PFSK-1 (cell line): ENCODE data around the gene RAB6B.

ENCODE experiments used
- SIN3A ChIP-seq: IDR thresholded peaks from 2 replicates; pipeline ENCODE4 v1.6.1; 2012; ENCODE audit warnings: mild to moderate bottlenecking, low read length, moderate library complexity, borderline replicate concordance; ENCODE audit not compliant: insufficient read depth
- TF ChIP-seq, protein P1 (sequence below), 2 experiments: IDR thresholded peaks; 2 replicates each; pipeline versions ENCODE4 v1.6.1 to v1.8.0; 2011 to 2012; ENCODE audit warnings: low read depth in 2 of 2, low read length in 2 of 2, control low read depth in 1 of 2, inconsistent platforms in 1 of 2, mild to moderate bottlenecking in 1 of 2, moderate library complexity in 1 of 2; ENCODE audit not compliant: insufficient read depth in 1 of 2

DNA sequence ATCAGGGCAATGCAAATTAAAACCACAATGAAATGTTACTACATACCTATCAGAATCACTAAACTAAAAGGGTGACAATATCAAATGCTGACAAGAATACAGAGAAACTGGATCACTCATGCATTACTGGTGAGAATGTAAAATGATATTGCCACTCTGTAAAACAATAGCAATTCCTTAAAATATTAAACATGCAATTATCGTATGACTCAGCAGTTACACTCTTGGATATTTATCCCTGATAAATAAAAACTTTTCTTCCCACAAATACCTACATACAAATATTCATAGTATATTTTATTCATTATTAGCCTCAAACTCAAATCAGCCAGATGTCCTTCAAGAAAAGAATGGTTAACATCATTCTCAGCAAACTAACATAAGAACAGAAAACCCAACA lies 25.9 kb upstream of the RAB6B start:
- TF ChIP-seq, protein P1, sequence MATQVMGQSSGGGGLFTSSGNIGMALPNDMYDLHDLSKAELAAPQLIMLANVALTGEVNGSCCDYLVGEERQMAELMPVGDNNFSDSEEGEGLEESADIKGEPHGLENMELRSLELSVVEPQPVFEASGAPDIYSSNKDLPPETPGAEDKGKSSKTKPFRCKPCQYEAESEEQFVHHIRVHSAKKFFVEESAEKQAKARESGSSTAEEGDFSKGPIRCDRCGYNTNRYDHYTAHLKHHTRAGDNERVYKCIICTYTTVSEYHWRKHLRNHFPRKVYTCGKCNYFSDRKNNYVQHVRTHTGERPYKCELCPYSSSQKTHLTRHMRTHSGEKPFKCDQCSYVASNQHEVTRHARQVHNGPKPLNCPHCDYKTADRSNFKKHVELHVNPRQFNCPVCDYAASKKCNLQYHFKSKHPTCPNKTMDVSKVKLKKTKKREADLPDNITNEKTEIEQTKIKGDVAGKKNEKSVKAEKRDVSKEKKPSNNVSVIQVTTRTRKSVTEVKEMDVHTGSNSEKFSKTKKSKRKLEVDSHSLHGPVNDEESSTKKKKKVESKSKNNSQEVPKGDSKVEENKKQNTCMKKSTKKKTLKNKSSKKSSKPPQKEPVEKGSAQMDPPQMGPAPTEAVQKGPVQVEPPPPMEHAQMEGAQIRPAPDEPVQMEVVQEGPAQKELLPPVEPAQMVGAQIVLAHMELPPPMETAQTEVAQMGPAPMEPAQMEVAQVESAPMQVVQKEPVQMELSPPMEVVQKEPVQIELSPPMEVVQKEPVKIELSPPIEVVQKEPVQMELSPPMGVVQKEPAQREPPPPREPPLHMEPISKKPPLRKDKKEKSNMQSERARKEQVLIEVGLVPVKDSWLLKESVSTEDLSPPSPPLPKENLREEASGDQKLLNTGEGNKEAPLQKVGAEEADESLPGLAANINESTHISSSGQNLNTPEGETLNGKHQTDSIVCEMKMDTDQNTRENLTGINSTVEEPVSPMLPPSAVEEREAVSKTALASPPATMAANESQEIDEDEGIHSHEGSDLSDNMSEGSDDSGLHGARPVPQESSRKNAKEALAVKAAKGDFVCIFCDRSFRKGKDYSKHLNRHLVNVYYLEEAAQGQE (IDR thresholded peaks at IDR 0.05; ENCODE audit: insufficient read depth in 1 of 2, low read depth in 2 of 2, low read length in 2 of 2) = no peak
- no peak for TF ChIP-seq SIN3A
